Left ventricle myocardium inferior (tissue), 1 donor: ENCODE measurements around the gene POLR1A. TPM values are rescaled to one million over a fixed set of nuclear protein-coding genes. Genes with fewer than 3 reads are reported as not detected.
A peak's percentile ranks its signal among the peaks of the same experiment; 100 is the strongest.

Experiments used
- DNase-seq: peaks from one replicate; pipeline ENCODE4 v3.0.0-alpha.2; 2020
- H3K27ac ChIP-seq: fragments of 200-600 bp; replicated peaks from 2 replicates; pipeline ENCODE4 v1.8.0; 2021
- H3K27me3 ChIP-seq: fragments of 200-600 bp; 2 replicates; pipeline ENCODE4 v1.8.0; 2021; ENCODE audit warnings: low read depth
- H3K36me3 ChIP-seq: fragments of 200-600 bp; 2 replicates; pipeline ENCODE4 v1.8.0; 2021
- H3K4me1 ChIP-seq: fragments of 200-600 bp; 2 replicates; pipeline ENCODE4 v1.8.0; 2021
- H3K4me3 ChIP-seq: fragments of 200-600 bp; 2 replicates; pipeline ENCODE4 v1.8.0; 2021; ENCODE audit warnings: mild to moderate bottlenecking, moderate library complexity
- H3K9me3 ChIP-seq: fragments of 200-600 bp; replicated peaks from 2 replicates; pipeline ENCODE4 v1.8.0; 2021
- CTCF ChIP-seq: fragments of 200-600 bp; IDR thresholded peaks from 2 replicates; pipeline ENCODE4 v1.8.0; 2021; ENCODE audit warnings: antibody characterized with exemption, mild to moderate bottlenecking, borderline replicate concordance
- intact Hi-C: fragments of 100-400 bp; cut with micrococcal nuclease; formaldehyde crosslinking; loops from one replicate; pipeline ENCODE4 v1.11.0; 2022
- total RNA-seq: library from RNA; stranded (reverse); fragmentation: NEBNext Ultra II Directional; extraction: Animal tissue kit (Norgen Biotek cat#: 25700); gene quantifications from one replicate; pipeline ENCODE4 v1.2.1, GENCODE V29; 2021
- donor health status: DM: no; HTN: yes; CAD: no; lungs with severe emphysema.

POLR1A gene
- total RNA-seq, 1 donor from 2014 or later: 16.3 TPM

- intact Hi-C loops: no loop called here
- Histone ChIP-seq H3K36me3 (peaks cover 51% of the 10 kb centered on the region), H3K27me3 (no peaks in the 10 kb centered on the region), H3K4me1 (peaks cover 55% of the 10 kb centered on the region), H3K9me3 (no peaks in the 10 kb centered on the region), H3K27ac (no peak overlapping the region), H3K4me3 (peak overlapping the region; percentile 91)
- TF ChIP-seq CTCF: no peak
- DNase-seq: no peak
Observed at GRCh38 chr2:86107031-86107430, 1.3 kb upstream of the POLR1A start.

- H3K27ac ChIP-seq: peak within 1 kb of the TSS; percentile 82
- intact Hi-C loops: no loop called here
- peaks cover 44% of the 10 kb centered on the region for H3K36me3 ChIP-seq
- DNase-seq: peak; percentile 95
- no peaks in the 10 kb centered on the region for H3K9me3 ChIP-seq
- no peaks in the 10 kb centered on the region for H3K27me3 ChIP-seq
- peak within 1 kb of the TSS; percentile 91 for H3K4me3 ChIP-seq
- TF ChIP-seq CTCF: no peak
- peaks cover 55% of the 10 kb centered on the region for H3K4me1 ChIP-seq
Observed at GRCh38 chr2:86105969-86106945, 571 bp upstream of the POLR1A start, which contains the start of gene PTCD3. Gene PTCD3, plus strand, starts transcription at chr2:86106235. Its CDS starts 13 bp downstream, at chr2:86106248.

- H3K27ac ChIP-seq: no peak overlapping the region
- peaks cover 40% of the 10 kb centered on the region for H3K36me3 ChIP-seq
- H3K9me3 ChIP-seq: no peaks in the 10 kb centered on the region
- H3K4me3 ChIP-seq: no peak overlapping the region
- H3K4me1 ChIP-seq: peaks cover 38% of the 10 kb centered on the region
- intact Hi-C loops: no loop called here
- TF ChIP-seq CTCF: no peak
- DNase-seq: no peak
- no peaks in the 10 kb centered on the region for H3K27me3 ChIP-seq
Observed at GRCh38 chr2:86102157-86102556, 3.5 kb downstream of the POLR1A start.

- Histone ChIP-seq H3K27me3 (no peaks in the 10 kb centered on the region), H3K9me3 (no peaks in the 10 kb centered on the region), H3K4me1 (no peaks in the 10 kb centered on the region), H3K27ac (no peak overlapping the region), H3K4me3 (no peak overlapping the region), H3K36me3 (peaks cover 73% of the 10 kb centered on the region)
- TF ChIP-seq CTCF: no peak
- intact Hi-C loops: no loop called here
- no peak for DNase-seq
Observed at GRCh38 chr2:86097913-86098312, 7.8 kb downstream of the POLR1A start.

- Histone ChIP-seq H3K27me3 (no peaks in the 10 kb centered on the region), H3K9me3 (no peaks in the 10 kb centered on the region), H3K27ac (no peak overlapping the region), H3K4me1 (no peaks in the 10 kb centered on the region), H3K4me3 (no peak overlapping the region), H3K36me3 (peaks cover 71% of the 10 kb centered on the region)
- TF ChIP-seq CTCF: no peak
- intact Hi-C loops: no loop called here
- DNase-seq: no peak
Observed at GRCh38 chr2:86097114-86097896, 8.4 kb downstream of the POLR1A start.
